Prostate gland (tissue), 2 donors: ENCODE results near the gene HAUS3. TPM values are rescaled to one million over a fixed set of nuclear protein-coding genes. Genes with fewer than 3 reads are reported as not detected.

Experiments used
- DNase-seq: peaks from one replicate; pipeline ENCODE4 v3.0.0-alpha.2; 2019; ENCODE audit warnings: low spot score
- H3K27ac ChIP-seq, 2 donors: fragments of 200-600 bp; sonication (generic); 2 replicates each; pipeline ENCODE4 v1.5.1; 2017 to 2019
- H3K27me3 ChIP-seq: fragments of 200-600 bp; sonication (generic); replicated peaks from 2 replicates; pipeline ENCODE4 v1.5.1; 2019; ENCODE audit not compliant: insufficient read depth
- H3K36me3 ChIP-seq, 2 donors: fragments of 200-600 bp; sonication (generic); 1 replicate in 1 of 2; 2 replicates in 1 of 2; pipeline versions ENCODE4 v1.5.1 to v1.8.1; 2017 to 2019
- H3K4me1 ChIP-seq: fragments of 200-600 bp; sonication (generic); replicated peaks from 2 replicates; pipeline ENCODE4 v1.5.1; 2019
- H3K4me3 ChIP-seq, 2 donors: fragments of 200-600 bp; sonication (generic); 2 replicates each; pipeline ENCODE4 v1.5.1; 2017 to 2019
- H3K9me3 ChIP-seq: fragments of 200-600 bp; sonication (generic); 2 replicates; pipeline ENCODE4 v1.5.1; 2017
- POLR2A ChIP-seq: fragments of 450-650 bp; IDR thresholded peaks from one replicate; pipeline ENCODE4 v1.6.1; 2016; ENCODE audit warnings: antibody characterized with exemption, mild to moderate bottlenecking
- POLR2AphosphoS5 ChIP-seq: sonication (generic); formaldehyde crosslinking; IDR thresholded peaks from one replicate; pipeline ENCODE4 v1.6.1; 2017; ENCODE audit warnings: antibody characterized with exemption
- WGBS: methylation state at CpG from one replicate; pipeline ENCODE4 v1.1.5; 2018; 5-methylcytosine and 5-hydroxymethylcytosine counted together
- intact Hi-C: fragments of 100-400 bp; cut with DNase I; formaldehyde crosslinking; loops from one replicate; pipeline ENCODE4 v1.14.2; 2022
- total RNA-seq, 2 donors: library from RNA; depleted of rRNA; stranded (reverse); fragments of >200 nt; gene quantifications; one replicate each; pipeline ENCODE4 v1.1.0, GENCODE V29; 2016
- TF ChIP-seq, protein P1 (sequence below), 4 experiments: fragments of 200-600 bp in 2 of 4; fragments of 450-650 bp in 2 of 4; sonication (generic) in 2 of 4; IDR thresholded peaks; 1 replicate in 3 of 4; 2 replicates in 1 of 4; pipeline ENCODE4 v1.5.1; 2016 to 2019; ENCODE audit warnings: antibody characterized with exemption in 4 of 4, mild to moderate bottlenecking in 2 of 4, moderate library complexity in 2 of 4

Gene HAUS3
- total RNA-seq, 2 donors from 2014 or later: 21.1 to 24.2 TPM

DNA sequence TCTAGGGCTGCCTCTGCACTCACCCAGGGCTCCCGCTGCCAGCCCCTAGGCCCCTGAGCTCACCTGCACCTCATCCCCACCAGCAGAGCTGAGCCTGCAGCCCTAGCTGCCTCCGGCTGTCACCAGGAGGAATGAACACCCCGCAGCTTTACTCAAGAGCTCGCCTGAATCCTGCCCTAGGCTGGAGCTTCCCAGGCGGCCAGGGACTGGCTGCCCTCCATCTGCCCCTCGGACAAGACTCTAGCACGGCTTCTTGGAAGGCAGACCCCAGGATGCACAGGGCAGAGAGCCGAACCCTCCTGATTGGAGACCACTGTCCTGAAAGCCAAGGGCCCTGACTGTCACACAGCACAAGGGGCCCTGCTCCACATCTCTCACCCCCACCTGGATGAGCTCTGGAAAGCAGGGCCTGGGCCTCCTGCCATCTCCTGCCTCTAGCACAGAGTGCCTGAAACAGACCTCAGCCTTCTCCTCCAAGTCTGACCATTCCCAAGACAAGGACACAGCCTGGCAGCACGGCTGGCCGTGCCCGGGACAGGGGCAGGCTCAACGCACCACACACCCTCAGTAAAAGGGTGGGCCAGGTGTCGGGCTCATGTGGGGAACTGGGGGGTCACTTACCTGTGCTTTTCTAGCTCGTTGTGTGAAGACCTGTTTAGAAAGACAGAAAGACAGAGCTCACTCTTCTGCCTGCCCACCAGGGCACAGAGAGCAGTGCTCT is 15.6 kb upstream of the HAUS3 start:
- TF ChIP-seq POLR2AphosphoS5 (no peak), POLR2A (no peak)
- TF ChIP-seq, protein P1, sequence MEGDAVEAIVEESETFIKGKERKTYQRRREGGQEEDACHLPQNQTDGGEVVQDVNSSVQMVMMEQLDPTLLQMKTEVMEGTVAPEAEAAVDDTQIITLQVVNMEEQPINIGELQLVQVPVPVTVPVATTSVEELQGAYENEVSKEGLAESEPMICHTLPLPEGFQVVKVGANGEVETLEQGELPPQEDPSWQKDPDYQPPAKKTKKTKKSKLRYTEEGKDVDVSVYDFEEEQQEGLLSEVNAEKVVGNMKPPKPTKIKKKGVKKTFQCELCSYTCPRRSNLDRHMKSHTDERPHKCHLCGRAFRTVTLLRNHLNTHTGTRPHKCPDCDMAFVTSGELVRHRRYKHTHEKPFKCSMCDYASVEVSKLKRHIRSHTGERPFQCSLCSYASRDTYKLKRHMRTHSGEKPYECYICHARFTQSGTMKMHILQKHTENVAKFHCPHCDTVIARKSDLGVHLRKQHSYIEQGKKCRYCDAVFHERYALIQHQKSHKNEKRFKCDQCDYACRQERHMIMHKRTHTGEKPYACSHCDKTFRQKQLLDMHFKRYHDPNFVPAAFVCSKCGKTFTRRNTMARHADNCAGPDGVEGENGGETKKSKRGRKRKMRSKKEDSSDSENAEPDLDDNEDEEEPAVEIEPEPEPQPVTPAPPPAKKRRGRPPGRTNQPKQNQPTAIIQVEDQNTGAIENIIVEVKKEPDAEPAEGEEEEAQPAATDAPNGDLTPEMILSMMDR (IDR thresholded peaks at IDR 0.05): no peak
- Histone ChIP-seq H3K4me3 (no peak overlapping the region), H3K9me3 (no peaks in the 10 kb centered on the region), H3K36me3 (peaks cover 0 to 4% of the 10 kb centered on the region in 2 donors), H3K27me3 (no peaks in the 10 kb centered on the region), H3K4me1 (peaks cover 47% of the 10 kb centered on the region), H3K27ac (peak overlapping the region; percentile 92 to 94)
- DNase-seq: no peak
- intact Hi-C loops: no loop called here
- WGBS: 69% methylated on average over 14 of the region's 14 CpGs

DNA sequence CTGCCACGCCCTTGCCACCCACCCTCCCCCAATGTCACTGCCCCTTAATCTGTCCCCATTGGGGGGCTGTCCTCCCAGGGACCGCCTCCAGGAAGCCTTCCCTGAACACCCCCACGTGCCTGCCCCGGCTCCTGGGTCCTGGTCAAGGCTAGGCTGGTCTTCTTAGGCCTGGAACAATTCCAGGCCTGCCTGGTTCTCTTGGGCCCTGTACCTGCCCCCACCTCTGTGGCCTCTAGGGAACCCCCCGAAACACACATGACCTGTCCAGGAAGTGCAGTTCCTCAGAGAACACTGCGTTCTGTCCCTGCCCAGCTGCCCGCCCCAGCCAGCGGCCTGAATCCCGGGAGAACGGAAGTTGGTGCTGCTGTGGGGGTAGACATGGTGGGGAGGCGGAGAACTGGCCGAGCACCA is 14.9 kb upstream of the HAUS3 start:
- Histone ChIP-seq H3K9me3 (no peaks in the 10 kb centered on the region), H3K27ac (peak overlapping the region; percentile 92 to 94), H3K4me3 (no peak overlapping the region), H3K27me3 (no peaks in the 10 kb centered on the region), H3K36me3 (peaks cover 0 to 4% of the 10 kb centered on the region in 2 donors), H3K4me1 (peaks cover 47% of the 10 kb centered on the region)
- 42% methylated on average over 12 of the region's 12 CpGs for WGBS
- intact Hi-C loops: no loop called here
- TF ChIP-seq POLR2A (no peak), POLR2AphosphoS5 (peak; percentile 81)
- peak; percentile 48 for DNase-seq

DNA sequence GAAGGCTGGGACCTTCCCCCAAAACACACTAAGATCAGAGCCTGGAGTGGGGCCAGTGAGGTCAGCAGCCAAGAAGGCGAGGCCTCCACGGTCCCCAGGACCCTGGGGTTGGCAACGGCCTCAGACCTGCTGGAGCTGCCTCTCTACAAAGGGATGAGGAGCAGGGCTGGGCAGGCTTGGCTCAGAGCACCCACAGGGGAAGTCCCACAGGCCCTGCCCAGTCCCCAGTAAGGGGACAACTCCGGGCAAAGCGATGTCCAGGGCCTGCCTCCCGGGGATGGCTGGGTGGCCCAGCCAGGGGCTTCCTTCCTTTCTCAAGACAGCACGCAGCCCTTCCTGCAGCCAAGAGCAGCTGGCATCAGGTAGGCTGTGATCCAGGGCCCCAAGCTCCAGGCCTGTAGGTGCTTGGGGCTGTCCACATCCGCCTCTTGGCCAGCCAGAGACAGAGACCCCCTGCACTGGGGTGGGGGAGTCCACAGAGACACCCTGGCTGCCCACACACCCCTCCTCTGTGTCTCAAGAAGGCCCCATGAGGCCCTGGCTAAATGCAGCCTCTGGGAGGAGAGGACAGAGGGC is 14.3 kb upstream of the HAUS3 start:
- Histone ChIP-seq H3K4me1 (peaks cover 47% of the 10 kb centered on the region), H3K4me3 (no peak overlapping the region), H3K36me3 (peaks cover 0 to 8% of the 10 kb centered on the region in 2 donors), H3K27ac (peak overlapping the region; percentile 92 to 94), H3K27me3 (no peaks in the 10 kb centered on the region), H3K9me3 (no peaks in the 10 kb centered on the region)
- intact Hi-C loops: no loop called here
- TF ChIP-seq POLR2A (no peak), POLR2AphosphoS5 (no peak)
- TF ChIP-seq, protein P1 (IDR thresholded peaks at IDR 0.05): no peak
- whole genome bisulfite sequencing: 26% methylated on average over 8 of the region's 8 CpGs
- DNase-seq: peak; percentile 39

DNA sequence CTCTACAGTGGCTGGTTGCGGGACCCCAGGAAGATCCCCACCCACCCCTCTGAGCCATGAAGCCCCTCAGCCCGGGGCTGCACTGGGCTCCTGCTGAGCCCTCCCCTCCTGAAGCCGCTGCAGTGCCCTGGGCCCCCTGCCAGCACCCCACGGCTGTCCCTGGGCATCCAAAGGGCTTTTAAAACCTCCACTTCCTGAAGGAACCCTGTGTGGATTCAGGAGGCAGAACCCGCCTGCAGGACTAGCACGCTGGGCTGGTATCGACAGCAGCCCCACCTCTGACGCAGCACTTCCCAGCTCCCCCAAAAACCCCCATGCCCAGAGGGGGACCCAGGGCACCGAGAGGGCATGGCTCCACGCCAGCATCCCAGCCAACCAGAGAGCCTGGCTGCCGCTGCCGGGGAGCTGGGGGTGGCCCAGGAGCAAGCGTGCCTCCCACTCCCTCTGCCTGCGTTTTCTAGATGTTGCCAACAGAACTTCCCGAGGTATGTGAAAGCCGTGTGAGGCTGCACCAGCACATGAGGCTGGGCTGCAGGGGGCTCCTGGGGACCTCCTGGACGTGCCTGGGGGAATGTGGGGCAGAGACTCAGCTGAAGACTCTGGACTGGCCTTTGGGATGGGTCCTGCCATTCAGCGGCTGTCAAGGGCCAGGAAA is 13.7 kb upstream of the HAUS3 start:
- Histone ChIP-seq H3K9me3 (no peaks in the 10 kb centered on the region), H3K4me1 (peaks cover 47% of the 10 kb centered on the region), H3K4me3 (no peak overlapping the region), H3K36me3 (peaks cover 0 to 10% of the 10 kb centered on the region in 2 donors), H3K27me3 (no peaks in the 10 kb centered on the region), H3K27ac (peak overlapping the region; percentile 92 to 94)
- WGBS: 24% methylated on average over 17 of the region's 18 CpGs
- TF ChIP-seq POLR2AphosphoS5 (peak; percentile 49), POLR2A (no peak)
- TF ChIP-seq, protein P1 (IDR thresholded peaks at IDR 0.05): peak in 1 of 4 experiments; percentile 9
- peak; percentile 52 for DNase-seq
- intact Hi-C loops: no loop called here

DNA sequence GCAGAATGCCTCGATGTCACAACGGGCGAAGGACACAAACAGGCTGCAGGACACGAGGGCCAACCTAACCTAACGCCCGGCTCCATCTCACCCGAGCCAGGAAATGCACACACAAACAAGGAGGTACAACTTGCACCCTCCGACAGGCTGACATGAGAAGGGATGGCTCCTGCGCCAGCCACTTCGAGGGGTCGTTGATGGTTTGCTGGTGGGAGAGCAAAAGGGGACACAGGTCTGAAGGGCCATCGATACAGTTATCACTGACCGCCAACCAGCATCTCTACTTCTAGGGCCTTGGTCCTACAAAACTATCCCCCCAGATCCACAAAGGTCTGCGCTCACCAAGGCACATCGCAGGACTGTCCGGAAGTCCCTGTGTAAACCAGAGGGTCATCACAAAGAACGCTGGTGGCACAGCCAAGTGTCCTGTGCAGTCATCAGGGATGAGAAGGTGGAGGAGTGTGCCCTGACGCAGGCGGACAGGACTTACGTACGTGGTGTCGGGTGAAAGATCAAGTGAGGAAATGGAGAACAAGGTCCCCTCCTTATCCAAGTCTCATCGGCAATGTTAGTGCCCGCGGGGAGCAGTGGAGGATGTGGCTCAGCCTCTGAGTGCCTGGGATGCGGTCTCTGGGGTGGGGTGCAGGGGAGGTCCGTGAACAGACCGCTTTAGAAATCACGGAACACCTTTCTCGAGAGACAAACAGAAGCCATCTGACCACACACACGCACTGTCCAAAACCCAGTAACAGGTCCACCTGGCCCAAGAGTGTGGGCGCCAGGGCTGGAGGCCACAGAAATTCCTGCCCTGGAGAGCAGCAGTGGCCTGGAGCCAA is 13.0 kb upstream of the HAUS3 start:
- 66% methylated on average over 31 of the region's 32 CpGs for WGBS
- TF ChIP-seq, protein P1 (IDR thresholded peaks at IDR 0.05): no peak
- TF ChIP-seq POLR2AphosphoS5: no peak
- no peak for TF ChIP-seq POLR2A
- peaks cover 46% of the 10 kb centered on the region for H3K4me1 ChIP-seq
- H3K4me3 ChIP-seq: no peak overlapping the region
- intact Hi-C loops: no loop called here
- H3K27me3 ChIP-seq: no peaks in the 10 kb centered on the region
- H3K27ac ChIP-seq: peak overlapping the region; percentile 92 to 94
- peak; percentile 4 for DNase-seq
- H3K9me3 ChIP-seq: no peaks in the 10 kb centered on the region
- peaks cover 7 to 17% of the 10 kb centered on the region in 2 donors for H3K36me3 ChIP-seq
